HG03039 (cell line): ENCODE results near the gene CFAP43.

ENCODE experiments used
- ATAC-seq: cut with Tn5 transposase; IDR thresholded peaks from one replicate; pipeline ENCODE4 v1.9.1; 2021; ENCODE audit warnings: mild to moderate bottlenecking, moderate library complexity; ENCODE audit not compliant: unreplicated experiment

The CFAP43 gene

GRCh38 chr10:104099941-104100340, 132.2 kb downstream of the CFAP43 start:
- ATAC-seq = no peak

GRCh38 chr10:104099269-104099668, 132.9 kb downstream of the CFAP43 start:
- no peak for ATAC-seq

GRCh38 chr10:104098358-104098925, 133.7 kb downstream of the CFAP43 start:
- no peak for ATAC-seq

DNA sequence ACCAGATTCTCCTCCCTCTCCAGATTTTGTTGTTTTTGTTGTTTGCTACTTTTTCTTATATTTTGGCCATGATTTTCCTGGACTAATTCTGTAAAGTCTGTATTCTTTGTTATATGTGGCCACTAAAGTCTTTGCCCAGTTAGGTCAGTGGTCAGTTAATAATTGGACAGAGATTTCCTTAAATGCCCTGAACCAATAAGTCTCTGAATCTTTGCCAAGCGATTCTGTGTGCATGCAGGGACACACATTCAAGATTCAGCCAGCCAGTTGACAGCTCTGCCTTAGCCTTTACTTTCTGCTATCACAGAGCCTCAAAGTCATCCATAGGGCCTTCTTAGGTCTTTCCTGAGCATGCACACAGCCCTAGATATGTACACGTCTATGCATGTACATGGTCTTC, 135.5 kb downstream of the CFAP43 start:
- ATAC-seq = no peak

DNA sequence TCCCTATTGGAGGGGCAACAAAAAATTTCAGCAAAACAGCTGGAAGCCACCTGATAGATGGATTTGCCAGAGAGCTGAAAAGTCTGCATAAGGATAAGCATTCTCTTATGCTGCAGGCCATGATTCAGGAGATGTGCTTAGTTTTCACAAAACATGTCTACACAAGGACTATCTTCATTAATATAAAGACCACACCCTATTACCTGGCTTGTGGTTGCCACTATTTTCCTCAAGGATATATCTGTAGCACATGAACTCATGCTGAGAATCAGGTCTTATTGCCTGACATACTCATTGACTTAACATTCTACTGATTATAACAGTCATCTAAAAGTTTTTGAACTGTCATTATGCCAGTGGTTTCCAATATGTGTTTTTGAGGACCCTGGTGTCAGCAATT, 139.4 kb downstream of the CFAP43 start:
- no peak for ATAC-seq

GRCh38 chr10:104090611-104091010, 141.6 kb downstream of the CFAP43 start:
- ATAC-seq = no peak

DNA sequence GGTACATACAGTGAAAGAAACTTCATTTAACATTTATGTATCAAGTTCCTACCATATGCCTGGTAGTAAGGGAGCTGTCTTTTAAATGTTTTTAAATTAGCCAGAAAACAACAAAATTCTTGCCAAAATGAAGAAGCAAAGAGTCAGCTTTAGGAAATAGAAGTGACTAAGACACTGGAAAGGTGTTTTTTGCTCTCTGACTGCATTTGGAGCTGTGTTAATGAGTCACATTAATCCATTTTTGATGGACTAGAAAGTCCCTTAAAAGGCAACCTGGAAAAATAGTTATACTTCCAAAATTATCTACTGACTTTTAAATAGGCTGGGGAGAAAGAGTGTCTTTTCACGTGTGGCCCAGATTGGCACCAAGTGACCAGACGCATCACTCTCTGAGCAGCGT, 142.5 kb downstream of the CFAP43 start:
- no peak for ATAC-seq

GRCh38 chr10:104088239-104088638, 143.9 kb downstream of the CFAP43 start:
- ATAC-seq = no peak

DNA sequence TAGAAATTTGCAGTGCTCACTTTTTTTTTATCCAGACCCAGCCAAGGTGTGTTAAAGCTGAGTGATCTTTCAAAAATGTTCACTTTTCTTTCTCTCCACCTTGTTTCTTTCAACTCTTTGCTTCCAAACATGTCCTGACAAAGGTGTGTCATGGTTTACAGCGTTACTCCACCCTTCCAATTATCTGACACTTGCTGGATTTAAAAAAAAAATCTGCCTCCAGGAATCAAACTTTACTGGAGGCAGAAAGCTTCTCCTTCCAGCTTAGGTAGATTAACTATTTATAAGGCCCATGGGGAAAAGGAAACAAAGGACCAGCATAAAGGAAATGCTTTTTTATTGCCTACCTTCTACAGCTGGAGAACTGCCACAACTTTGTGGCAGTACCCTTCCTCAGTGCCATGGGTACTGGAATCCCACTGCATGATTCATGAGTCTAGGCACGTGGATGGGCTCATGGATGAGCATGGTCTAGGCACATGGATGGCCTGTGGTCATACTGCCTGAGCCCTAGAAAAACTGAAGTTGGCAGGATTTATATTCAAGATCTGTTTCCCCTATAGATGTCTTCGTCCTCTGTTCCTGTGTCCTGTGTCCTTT, 146.3 kb downstream of the CFAP43 start, which contains the start of gene COL17A1:
Gene COL17A1 (minus strand): TSS at position 80 of the 600 bp plus-strand sequence. CDS start 5,207 bp downstream, outside the sequence.
- no peak for ATAC-seq

DNA sequence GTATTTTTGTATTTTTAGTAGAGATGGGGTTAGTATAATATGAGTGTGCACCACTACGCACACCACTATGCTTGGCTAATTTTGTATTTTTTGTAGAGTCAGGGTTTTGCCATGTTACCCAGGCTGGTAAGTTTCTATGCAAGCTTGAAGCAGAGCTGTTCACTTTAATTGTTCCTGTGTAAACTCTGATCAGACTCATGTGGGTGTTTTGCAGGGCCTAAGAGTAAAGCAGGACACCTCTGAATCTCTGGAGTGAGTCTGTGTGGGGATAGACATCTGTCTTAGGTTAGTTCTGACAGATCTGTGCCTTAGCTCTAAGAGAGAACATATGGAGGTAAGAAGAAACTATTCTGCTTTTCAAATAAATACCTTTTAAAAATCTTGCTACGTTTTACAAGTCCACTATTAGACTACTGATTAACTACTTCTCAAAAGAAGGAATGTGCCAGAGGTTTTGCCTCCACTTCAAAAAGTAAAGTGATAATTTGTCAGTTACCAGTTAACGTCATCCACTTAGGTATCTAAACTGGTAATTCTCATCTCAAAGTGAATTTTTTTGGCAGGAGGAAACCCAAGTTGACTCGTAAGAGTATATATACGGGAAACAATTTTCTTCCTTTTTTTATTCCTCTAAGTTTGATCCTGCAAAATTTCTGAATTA, 147.6 kb downstream of the CFAP43 start:
- ATAC-seq = no peak

DNA sequence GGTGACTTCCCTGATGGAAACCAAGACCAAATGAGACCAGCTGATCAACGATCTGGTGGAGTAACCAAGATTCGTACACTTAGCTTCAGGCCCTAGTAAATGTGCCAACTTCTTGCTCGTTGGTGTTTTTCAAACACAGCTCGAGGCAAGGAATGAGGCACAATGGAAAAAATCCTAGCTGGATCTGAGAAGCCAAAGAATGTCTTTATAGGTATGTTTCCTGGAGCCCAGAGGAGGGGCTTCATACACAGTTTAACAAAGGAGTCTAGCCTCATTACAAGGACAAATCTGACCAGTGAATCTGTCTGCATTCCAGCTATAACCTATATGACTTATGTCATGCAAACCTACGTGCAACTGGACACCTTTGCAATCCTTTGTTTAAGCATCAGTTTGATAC, 150.2 kb downstream of the CFAP43 start:
- ATAC-seq = no peak

- no peak for ATAC-seq
Measured at GRCh38 chr10:104080762-104081161, 151.4 kb downstream of the CFAP43 start.
